HL-60 (cell line): ENCODE measurements around the gene IP6K1.

Experiments
- DNase-seq, 2 experiments: peaks; one replicate each; pipeline ENCODE4 v3.0.0-alpha.2; 2010 to 2020; ENCODE audit warnings: low read depth in 1 of 2, low spot score in 1 of 2
- H3K27ac ChIP-seq: fragments of 250-450 bp; sonication (Bioruptor Pico); replicated peaks from 2 replicates; pipeline ENCODE4 v1.5.1; 2020; ENCODE audit warnings: mild to moderate bottlenecking, moderate library complexity
- H3K27me3 ChIP-seq: fragments of 250-450 bp; sonication (Bioruptor Pico); 2 replicates; pipeline ENCODE4 v1.5.1; 2021; ENCODE audit warnings: mild to moderate bottlenecking, moderate library complexity; ENCODE audit not compliant: insufficient read depth, poor library complexity, severe bottlenecking
- H3K4me3 ChIP-seq: replicated peaks from 2 replicates; pipeline ENCODE4 v1.5.1; 2011; ENCODE audit warnings: mild to moderate bottlenecking, control low read depth, low read length; ENCODE audit not compliant: insufficient read depth
- GABPA ChIP-seq: IDR thresholded peaks from 2 replicates; pipeline ENCODE4 v1.6.1; 2012; ENCODE audit warnings: low read depth
- POLR2AphosphoS5 ChIP-seq: IDR thresholded peaks from 2 replicates; pipeline ENCODE4 v1.6.1; 2012; ENCODE audit warnings: low read depth
- REST ChIP-seq: IDR thresholded peaks from 2 replicates; pipeline ENCODE4 v1.6.1; 2012; ENCODE audit warnings: low read depth; ENCODE audit not compliant: insufficient replicate concordance
- SPI1 ChIP-seq: IDR thresholded peaks from 2 replicates; pipeline ENCODE4 v1.6.1; 2012; ENCODE audit warnings: low read depth, mild to moderate bottlenecking, borderline replicate concordance
- TF ChIP-seq, protein P1 (sequence below): IDR thresholded peaks from one replicate; pipeline ENCODE4 v1.5.1; 2011; ENCODE audit warnings: low read length, control low read depth, inconsistent platforms; ENCODE audit not compliant: insufficient read depth

The IP6K1 gene

GRCh38 chr3:49769926-49770325, 16.4 kb downstream of the IP6K1 start:
- no peak for TF ChIP-seq POLR2AphosphoS5
- no peak for TF ChIP-seq GABPA
- no peaks in the 10 kb centered on the region for H3K27me3 ChIP-seq
- no peak overlapping the region for H3K4me3 ChIP-seq
- DNase-seq = no peak
- no peak overlapping the region for H3K27ac ChIP-seq

- TF ChIP-seq REST (no peak), SPI1 (no peak), POLR2AphosphoS5 (no peak), GABPA (no peak)
- TF ChIP-seq, protein P1, sequence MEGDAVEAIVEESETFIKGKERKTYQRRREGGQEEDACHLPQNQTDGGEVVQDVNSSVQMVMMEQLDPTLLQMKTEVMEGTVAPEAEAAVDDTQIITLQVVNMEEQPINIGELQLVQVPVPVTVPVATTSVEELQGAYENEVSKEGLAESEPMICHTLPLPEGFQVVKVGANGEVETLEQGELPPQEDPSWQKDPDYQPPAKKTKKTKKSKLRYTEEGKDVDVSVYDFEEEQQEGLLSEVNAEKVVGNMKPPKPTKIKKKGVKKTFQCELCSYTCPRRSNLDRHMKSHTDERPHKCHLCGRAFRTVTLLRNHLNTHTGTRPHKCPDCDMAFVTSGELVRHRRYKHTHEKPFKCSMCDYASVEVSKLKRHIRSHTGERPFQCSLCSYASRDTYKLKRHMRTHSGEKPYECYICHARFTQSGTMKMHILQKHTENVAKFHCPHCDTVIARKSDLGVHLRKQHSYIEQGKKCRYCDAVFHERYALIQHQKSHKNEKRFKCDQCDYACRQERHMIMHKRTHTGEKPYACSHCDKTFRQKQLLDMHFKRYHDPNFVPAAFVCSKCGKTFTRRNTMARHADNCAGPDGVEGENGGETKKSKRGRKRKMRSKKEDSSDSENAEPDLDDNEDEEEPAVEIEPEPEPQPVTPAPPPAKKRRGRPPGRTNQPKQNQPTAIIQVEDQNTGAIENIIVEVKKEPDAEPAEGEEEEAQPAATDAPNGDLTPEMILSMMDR = no peak
- H3K27me3 ChIP-seq = no peaks in the 10 kb centered on the region
- no peak overlapping the region for H3K27ac ChIP-seq
- no peak overlapping the region for H3K4me3 ChIP-seq
- no peak for DNase-seq
Observed at GRCh38 chr3:49769286-49769915, 16.9 kb downstream of the IP6K1 start.

DNA sequence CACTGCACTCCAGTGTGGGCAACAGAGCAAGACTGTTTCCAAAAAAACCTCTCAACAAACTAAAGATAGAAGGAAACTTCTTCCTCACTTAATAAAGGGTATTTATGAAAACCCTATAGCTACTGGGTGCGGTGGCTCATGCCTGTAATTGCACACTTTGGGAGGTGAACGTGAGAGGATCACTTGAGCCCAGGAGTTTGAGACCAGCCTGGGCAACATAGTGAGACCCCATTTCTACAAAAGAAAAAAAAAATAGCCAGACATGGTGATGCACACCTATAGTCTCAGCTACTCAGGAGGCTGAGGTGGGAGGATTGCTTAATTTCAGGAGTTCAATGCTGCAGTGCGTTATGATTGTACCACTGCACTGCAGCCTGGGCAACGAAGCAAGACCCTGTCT, 22.4 kb downstream of the IP6K1 start:
- no peak overlapping the region for H3K27ac ChIP-seq
- no peak for DNase-seq
- no peak overlapping the region for H3K4me3 ChIP-seq
- no peak for TF ChIP-seq POLR2AphosphoS5
- no peak for TF ChIP-seq GABPA
- TF ChIP-seq SPI1 = no peak
- TF ChIP-seq, protein P1 = no peak
- no peak for TF ChIP-seq REST
- no peaks in the 10 kb centered on the region for H3K27me3 ChIP-seq

- H3K27me3 ChIP-seq = no peaks in the 10 kb centered on the region
- peak in 1 of 2 experiments; percentile 40 for DNase-seq
- no peak overlapping the region for H3K27ac ChIP-seq
- no peak overlapping the region for H3K4me3 ChIP-seq
- no peak for TF ChIP-seq SPI1
- TF ChIP-seq, protein P1 = no peak
- TF ChIP-seq POLR2AphosphoS5 = no peak
- TF ChIP-seq GABPA = no peak
- no peak for TF ChIP-seq REST
Observed at GRCh38 chr3:49761661-49762060, 24.7 kb downstream of the IP6K1 start.
